Activated naive CD8-positive, alpha-beta T cell (primary cell): ENCODE measurements around the gene LINC00237.

ENCODE experiments used
- H3K27ac Mint-ChIP-seq: one replicate; pipeline ENCODE4 v1.8.0; 2021; ENCODE audit warnings: mixed read lengths
- H3K27me3 Mint-ChIP-seq: one replicate; pipeline ENCODE4 v1.8.0; 2021; ENCODE audit warnings: mixed read lengths
- H3K36me3 Mint-ChIP-seq: one replicate; pipeline ENCODE4 v1.8.0; 2021; ENCODE audit warnings: mixed read lengths
- H3K4me1 Mint-ChIP-seq: one replicate; pipeline ENCODE4 v1.8.0; 2021; ENCODE audit warnings: low read depth, mixed read lengths
- H3K4me3 Mint-ChIP-seq: one replicate; pipeline ENCODE4 v1.8.0; 2021; ENCODE audit warnings: mild to moderate bottlenecking, mixed read lengths
- H3K9me3 Mint-ChIP-seq: one replicate; pipeline ENCODE4 v1.8.0; 2021; ENCODE audit warnings: low read depth, mixed read lengths

LINC00237 gene

DNA sequence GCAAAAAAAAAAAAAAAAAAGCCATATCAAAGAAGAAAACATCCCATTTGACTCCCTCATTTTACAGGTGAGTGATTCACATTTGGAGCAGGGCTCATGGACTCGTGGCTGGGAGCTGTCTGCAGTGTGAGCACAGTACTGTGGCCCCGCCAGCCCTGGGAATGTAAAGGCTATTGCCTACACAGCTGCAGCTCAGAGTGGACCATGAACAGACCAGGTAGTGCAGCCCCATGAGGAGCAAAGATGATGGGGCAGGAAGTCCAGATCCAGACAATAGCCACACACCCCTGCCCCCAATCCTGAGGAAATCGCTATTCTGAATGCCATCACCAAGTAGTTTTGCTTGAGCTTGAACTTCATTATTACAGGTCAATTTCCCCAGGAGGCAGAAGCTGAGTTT lies 55.4 kb downstream of the LINC00237 start:
- Mint-ChIP-seq H3K27ac (no peak overlapping the region), H3K4me1 (no peaks in the 10 kb centered on the region), H3K36me3 (no peaks in the 10 kb centered on the region), H3K27me3 (peaks cover 8% of the 10 kb centered on the region), H3K9me3 (no peaks in the 10 kb centered on the region), H3K4me3 (no peak overlapping the region)

DNA sequence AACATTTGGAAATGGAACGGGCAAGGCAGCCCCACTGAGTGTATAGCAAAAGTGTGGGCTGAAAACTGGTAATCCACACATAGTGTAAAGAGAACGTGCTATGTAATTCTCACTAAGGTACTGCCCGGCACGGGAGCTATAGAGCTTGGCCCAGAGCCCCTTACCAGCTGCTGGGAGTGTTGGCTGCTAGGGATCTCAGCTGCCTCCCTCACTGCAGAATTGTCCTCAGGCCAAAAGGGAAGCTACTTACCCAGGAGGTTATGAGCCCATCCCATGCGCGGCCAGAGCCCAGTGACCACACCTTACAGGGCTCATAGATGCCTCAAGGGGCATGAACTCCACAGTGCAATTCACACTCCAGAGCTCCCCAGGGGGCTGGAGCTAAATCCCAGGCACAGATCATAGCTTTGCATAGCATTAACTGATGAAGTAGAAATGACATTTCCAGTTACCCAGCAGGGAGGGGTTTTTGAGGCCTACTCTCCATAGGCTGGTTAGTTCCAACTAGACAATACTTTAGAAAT lies 56.8 kb downstream of the LINC00237 start:
- Mint-ChIP-seq H3K27me3 (peaks cover 12% of the 10 kb centered on the region), H3K27ac (no peak overlapping the region), H3K4me1 (no peaks in the 10 kb centered on the region), H3K4me3 (no peak overlapping the region), H3K9me3 (no peaks in the 10 kb centered on the region), H3K36me3 (no peaks in the 10 kb centered on the region)

DNA sequence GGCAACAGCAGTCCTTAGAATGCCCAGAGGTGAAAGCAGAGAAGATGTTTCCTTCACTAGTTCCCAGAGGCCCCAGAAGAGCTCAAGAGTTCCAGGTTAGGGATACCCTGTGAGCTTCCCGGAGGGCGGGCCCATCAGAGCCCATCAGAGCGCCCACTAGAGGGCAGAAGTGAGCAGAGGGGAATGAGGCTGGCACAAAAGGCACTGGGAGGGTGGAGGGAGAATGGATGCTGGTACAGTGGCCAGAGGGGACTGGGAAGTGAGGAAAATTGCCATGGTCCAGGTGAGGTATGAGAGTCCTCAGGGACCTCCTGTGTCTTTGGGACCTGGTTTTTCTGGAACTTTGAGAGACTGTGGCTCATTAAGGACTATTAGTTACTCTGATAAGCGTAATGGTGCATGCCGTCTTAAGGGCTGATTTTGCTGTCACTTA lies 57.3 kb downstream of the LINC00237 start:
- no peaks in the 10 kb centered on the region for H3K4me1 Mint-ChIP-seq
- H3K27me3 Mint-ChIP-seq = peaks cover 12% of the 10 kb centered on the region
- no peaks in the 10 kb centered on the region for H3K9me3 Mint-ChIP-seq

DNA sequence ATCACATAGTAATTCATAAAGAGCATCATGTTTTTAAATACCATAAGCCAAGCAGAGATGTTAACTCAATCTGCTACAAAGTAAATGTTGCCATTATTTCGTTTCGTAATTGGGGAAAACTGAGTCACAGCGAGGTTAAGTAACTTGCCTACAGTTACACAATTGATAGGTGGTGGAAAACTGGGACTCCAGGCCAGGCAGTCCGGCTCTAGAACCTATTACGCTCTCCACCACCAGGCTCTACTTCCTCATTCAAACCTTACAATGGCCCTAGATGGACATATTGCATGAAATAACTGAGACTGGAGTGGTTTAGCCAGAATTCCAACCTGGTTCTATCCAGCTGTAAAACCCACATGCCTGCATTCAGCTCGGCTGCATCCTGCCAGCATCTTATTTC lies 58.2 kb downstream of the LINC00237 start:
- no peak overlapping the region for H3K4me3 Mint-ChIP-seq
- H3K27me3 Mint-ChIP-seq = peaks cover 9% of the 10 kb centered on the region
- no peaks in the 10 kb centered on the region for H3K9me3 Mint-ChIP-seq
- no peaks in the 10 kb centered on the region for H3K36me3 Mint-ChIP-seq
- no peaks in the 10 kb centered on the region for H3K4me1 Mint-ChIP-seq
- H3K27ac Mint-ChIP-seq = no peak overlapping the region

More for the DNA sequence above, 57.3 kb downstream of the LINC00237 start:
- Mint-ChIP-seq H3K4me3 (no peak overlapping the region), H3K36me3 (no peaks in the 10 kb centered on the region), H3K27ac (no peak overlapping the region)

DNA sequence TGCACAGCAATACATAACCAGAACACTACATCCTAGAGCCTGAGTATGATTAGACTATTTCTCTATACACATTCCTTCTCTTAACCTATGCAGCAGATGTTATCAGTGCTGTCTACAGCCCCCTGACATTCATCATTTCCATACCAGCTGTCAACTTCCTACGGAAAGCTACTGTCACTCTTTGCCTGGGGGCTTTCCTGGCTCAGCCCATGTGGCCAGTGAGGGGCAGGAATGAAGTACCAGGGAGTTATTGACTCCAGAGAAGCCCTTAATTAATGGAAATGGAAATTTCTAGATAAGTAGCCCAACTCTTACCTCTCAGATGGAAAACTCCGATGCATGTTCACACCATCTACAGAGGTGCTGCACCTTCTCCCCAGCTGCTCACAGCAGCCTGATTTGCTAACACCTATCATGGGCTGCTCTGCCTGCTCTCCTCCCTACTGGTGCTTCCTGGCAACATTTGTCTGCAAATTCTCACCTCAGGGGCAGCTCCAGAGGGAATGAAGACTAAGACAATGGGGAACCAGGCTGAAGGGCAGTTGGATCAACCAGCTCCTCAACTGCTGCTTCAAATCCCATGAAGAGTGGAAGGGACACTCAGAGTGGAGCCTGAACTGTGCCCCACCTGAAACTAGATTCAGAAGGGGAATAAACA lies 59.6 kb downstream of the LINC00237 start:
- H3K9me3 Mint-ChIP-seq = no peaks in the 10 kb centered on the region
- peaks cover 4% of the 10 kb centered on the region for H3K27me3 Mint-ChIP-seq
- H3K27ac Mint-ChIP-seq = no peak overlapping the region
- H3K4me1 Mint-ChIP-seq = no peaks in the 10 kb centered on the region
- H3K4me3 Mint-ChIP-seq = no peak overlapping the region
- no peaks in the 10 kb centered on the region for H3K36me3 Mint-ChIP-seq
